SU-DHL-6 (cell line): ENCODE data around the gene BTBD2.

Source experiments
- H2AFZ ChIP-seq: fragments of 200-600 bp; sonication (generic); 2 replicates; pipeline ENCODE4 v1.6.1; 2014; ENCODE audit warnings: low read depth, mild to moderate bottlenecking, moderate library complexity, mixed read lengths, antibody characterized with exemption, low read length; ENCODE audit not compliant: severe bottlenecking
- H3F3A ChIP-seq: fragments of 200-600 bp; shearing (Covaris generic); 2 replicates; pipeline ENCODE4 v1.6.0; 2016; ENCODE audit warnings: antibody characterized with exemption, mild to moderate bottlenecking; ENCODE audit not compliant: insufficient read depth
- H3K27ac ChIP-seq: fragments of 200-600 bp; sonication (generic); 2 replicates; pipeline ENCODE4 v1.5.1; 2016; ENCODE audit warnings: low read depth, mild to moderate bottlenecking, low read length, moderate library complexity, mixed read lengths
- H3K27me3 ChIP-seq: fragments of 200-600 bp; sonication (generic), shearing (Covaris generic); 2 replicates; pipeline ENCODE4 v1.6.0; 2014; ENCODE audit warnings: mild to moderate bottlenecking, low read length
- H3K36me3 ChIP-seq: fragments of 200-600 bp; sonication (generic); 2 replicates; pipeline ENCODE4 v1.6.1; 2014; ENCODE audit warnings: mild to moderate bottlenecking, low read length, mixed read lengths
- H3K4me2 ChIP-seq: fragments of 300-600, 200-600 bp; shearing (Covaris generic), sonication (generic); 2 replicates; pipeline ENCODE4 v1.6.0; 2014; ENCODE audit warnings: low read length, low read depth, mild to moderate bottlenecking; ENCODE audit not compliant: poor library complexity, severe bottlenecking
- H3K4me3 ChIP-seq: fragments of 200-600 bp; sonication (generic); 2 replicates; pipeline ENCODE4 v1.5.1; 2014; ENCODE audit warnings: antibody characterized with exemption, low read length, mild to moderate bottlenecking, mixed read lengths; ENCODE audit not compliant: insufficient read depth, poor library complexity, severe bottlenecking
- H3K79me2 ChIP-seq: fragments of 200-600 bp; sonication (generic); 2 replicates; pipeline ENCODE4 v1.6.1; 2014; ENCODE audit warnings: mild to moderate bottlenecking, low read length, moderate library complexity; ENCODE audit not compliant: insufficient read depth
- H3K9ac ChIP-seq: fragments of 200-600 bp; sonication (generic); 2 replicates; pipeline ENCODE4 v1.7.0; 2014; ENCODE audit warnings: mild to moderate bottlenecking, low read length
- H3K9me2 ChIP-seq: fragments of 200-600 bp; sonication (generic); replicated peaks from 2 replicates; pipeline ENCODE4 v1.6.1; 2014; ENCODE audit warnings: low read length; ENCODE audit not compliant: insufficient read depth
- H3K9me3 ChIP-seq: fragments of 200-600 bp; sonication (generic); 2 replicates; pipeline ENCODE4 v1.6.1; 2014; ENCODE audit warnings: low read length, mixed read lengths; ENCODE audit not compliant: insufficient read depth
- H4K20me1 ChIP-seq: fragments of 200-600 bp; sonication (generic); 2 replicates; pipeline ENCODE4 v1.6.1; 2014; ENCODE audit warnings: low read depth, mild to moderate bottlenecking, antibody characterized with exemption, low read length, moderate library complexity, mixed read lengths
- EZH2phosphoT487 ChIP-seq: fragments of 200-600 bp; sonication (generic), shearing (Covaris generic); conservative IDR thresholded peaks from 2 replicates; pipeline ENCODE4 v1.6.1; 2018; ENCODE audit warnings: mild to moderate bottlenecking, antibody characterized with exemption, low read length, moderate library complexity, mixed read lengths
- TF ChIP-seq, protein P1 (sequence below): fragments of 200-600 bp; sonication (generic); IDR thresholded peaks from one replicate; pipeline ENCODE4 v1.5.1; 2017; ENCODE audit warnings: antibody characterized with exemption, mild to moderate bottlenecking, low read length, moderate library complexity; ENCODE audit not compliant: insufficient read depth, poor library complexity, severe bottlenecking

Gene BTBD2

DNA sequence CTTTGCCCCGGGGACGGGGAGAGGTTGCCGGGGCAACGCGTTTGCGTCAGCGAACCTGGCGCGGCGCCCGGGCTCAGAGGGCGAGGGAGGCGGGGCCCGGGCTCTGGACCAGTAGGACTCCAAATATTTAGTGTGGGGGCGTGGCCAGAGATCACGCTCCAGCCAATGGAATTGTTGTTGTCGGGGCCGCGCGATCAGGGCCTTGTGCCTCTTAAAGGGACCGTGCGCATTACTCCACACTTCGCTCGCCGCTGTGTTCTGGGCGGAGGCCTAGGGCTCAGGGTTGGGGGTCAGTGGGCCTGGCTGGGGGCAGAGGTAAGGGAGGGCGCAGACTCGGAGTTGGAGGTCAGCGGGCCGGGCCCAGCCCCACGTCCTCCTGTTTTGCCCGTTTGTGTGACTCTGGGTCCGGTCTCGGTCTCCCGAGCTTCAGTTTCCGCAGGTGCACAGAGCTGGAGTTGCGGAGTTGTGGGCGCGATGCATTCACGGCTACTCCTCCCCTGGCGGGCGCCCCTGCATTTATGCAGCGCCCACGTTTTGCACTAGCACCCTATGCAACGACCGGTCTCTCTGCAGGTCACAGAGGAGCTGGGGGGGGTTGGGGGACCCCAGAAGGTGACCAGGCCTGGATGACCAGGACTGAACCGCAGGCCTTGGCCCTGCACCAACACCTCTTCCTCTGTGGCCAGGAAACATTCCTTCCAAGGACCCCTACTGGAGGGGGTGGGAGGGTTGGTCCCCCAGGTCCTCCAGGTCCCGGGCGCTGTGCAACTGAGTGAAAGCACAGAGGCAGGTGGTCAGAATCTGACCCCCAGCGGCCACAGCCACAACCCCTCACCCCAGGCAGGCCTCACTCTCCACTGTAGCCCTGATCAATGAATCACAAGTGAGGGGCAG, 46.2 kb upstream of the BTBD2 start:
- Histone ChIP-seq H4K20me1 (no peaks in the 10 kb centered on the region), H3K4me3 (peak overlapping the region; percentile 62), H3K79me2 (no peaks in the 10 kb centered on the region), H3F3A (peaks cover 7% of the 10 kb centered on the region; the same call in 1 of the 2 replicates), H3K27ac (peak overlapping the region; percentile 62), H3K9me2 (no peaks in the 10 kb centered on the region), H3K36me3 (no peaks in the 10 kb centered on the region), H2AFZ (peak overlapping the region; percentile 37), H3K9me3 (no peaks in the 10 kb centered on the region), H3K4me2 (peak overlapping the region; percentile 91), H3K27me3 (no peaks in the 10 kb centered on the region), H3K9ac (peak overlapping the region; percentile 88)
- TF ChIP-seq, protein P1, sequence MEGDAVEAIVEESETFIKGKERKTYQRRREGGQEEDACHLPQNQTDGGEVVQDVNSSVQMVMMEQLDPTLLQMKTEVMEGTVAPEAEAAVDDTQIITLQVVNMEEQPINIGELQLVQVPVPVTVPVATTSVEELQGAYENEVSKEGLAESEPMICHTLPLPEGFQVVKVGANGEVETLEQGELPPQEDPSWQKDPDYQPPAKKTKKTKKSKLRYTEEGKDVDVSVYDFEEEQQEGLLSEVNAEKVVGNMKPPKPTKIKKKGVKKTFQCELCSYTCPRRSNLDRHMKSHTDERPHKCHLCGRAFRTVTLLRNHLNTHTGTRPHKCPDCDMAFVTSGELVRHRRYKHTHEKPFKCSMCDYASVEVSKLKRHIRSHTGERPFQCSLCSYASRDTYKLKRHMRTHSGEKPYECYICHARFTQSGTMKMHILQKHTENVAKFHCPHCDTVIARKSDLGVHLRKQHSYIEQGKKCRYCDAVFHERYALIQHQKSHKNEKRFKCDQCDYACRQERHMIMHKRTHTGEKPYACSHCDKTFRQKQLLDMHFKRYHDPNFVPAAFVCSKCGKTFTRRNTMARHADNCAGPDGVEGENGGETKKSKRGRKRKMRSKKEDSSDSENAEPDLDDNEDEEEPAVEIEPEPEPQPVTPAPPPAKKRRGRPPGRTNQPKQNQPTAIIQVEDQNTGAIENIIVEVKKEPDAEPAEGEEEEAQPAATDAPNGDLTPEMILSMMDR: no peak
- no peak for TF ChIP-seq EZH2phosphoT487

GRCh38 chr19:2060884-2061494, 45.5 kb upstream of the BTBD2 start:
- Histone ChIP-seq H2AFZ (peak overlapping the region; percentile 37), H3K9me2 (no peaks in the 10 kb centered on the region), H3K27ac (peak overlapping the region; percentile 62), H4K20me1 (no peaks in the 10 kb centered on the region), H3K4me3 (peak overlapping the region; percentile 61), H3F3A (peaks cover 7% of the 10 kb centered on the region; the same call in 1 of the 2 replicates), H3K27me3 (no peaks in the 10 kb centered on the region), H3K9ac (peak overlapping the region; percentile 88), H3K9me3 (no peaks in the 10 kb centered on the region), H3K79me2 (no peaks in the 10 kb centered on the region), H3K4me2 (peak overlapping the region; percentile 91), H3K36me3 (no peaks in the 10 kb centered on the region)
- TF ChIP-seq EZH2phosphoT487: no peak
- TF ChIP-seq, protein P1: no peak

DNA sequence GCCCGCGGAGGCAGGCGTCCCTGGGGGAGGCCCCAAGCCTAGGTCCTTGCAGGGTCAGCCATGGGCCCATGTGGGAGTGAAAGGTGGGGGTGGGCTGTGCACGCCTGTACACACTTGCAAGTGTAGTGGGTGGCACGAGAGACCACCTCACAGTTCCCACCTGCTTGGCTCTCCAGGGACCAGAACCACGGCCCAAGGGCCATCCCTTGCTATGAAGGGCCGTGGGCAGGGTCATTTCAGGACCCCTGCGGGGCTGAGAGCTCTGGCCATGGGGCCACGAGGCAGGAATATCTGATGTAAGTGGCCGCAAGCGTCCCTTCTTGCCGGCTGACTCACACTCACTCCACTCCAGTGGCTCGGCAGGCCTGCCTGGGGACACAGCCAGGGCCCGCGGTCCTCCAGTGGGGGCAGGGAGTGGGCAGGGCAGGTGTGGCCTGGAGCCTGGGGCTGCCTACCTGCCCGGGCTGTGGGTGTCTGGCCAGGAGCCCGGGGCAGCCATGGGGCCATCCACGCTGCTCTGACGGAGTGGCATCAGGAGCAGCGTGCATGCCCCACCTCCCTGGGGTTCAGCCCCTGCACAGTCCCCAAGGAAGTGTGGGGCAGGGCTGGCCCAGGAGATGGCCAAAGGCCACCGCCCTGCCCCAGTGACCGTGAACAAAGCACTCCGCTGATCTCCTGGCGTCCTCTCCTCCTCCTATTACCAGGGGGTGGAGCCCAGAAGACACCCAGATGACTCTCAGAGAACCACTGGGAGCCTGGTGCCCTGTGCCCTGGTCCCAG, 44.1 kb upstream of the BTBD2 start:
- Histone ChIP-seq H4K20me1 (no peaks in the 10 kb centered on the region), H3K27me3 (no peaks in the 10 kb centered on the region), H3K4me3 (no peak overlapping the region), H3K9ac (peak overlapping the region; percentile 88; the same call in 1 of the 2 replicates), H3K9me2 (no peaks in the 10 kb centered on the region), H3K79me2 (no peaks in the 10 kb centered on the region), H3K27ac (no peak overlapping the region), H3K9me3 (no peaks in the 10 kb centered on the region), H3K4me2 (peak overlapping the region; percentile 91), H3F3A (peaks cover 10% of the 10 kb centered on the region; the same call in 1 of the 2 replicates), H3K36me3 (no peaks in the 10 kb centered on the region), H2AFZ (no peak overlapping the region)
- TF ChIP-seq, protein P1: no peak
- TF ChIP-seq EZH2phosphoT487: no peak
